Esophagus squamous epithelium (tissue), 5 donors: ENCODE measurements around the gene NTNG2. TPM values are rescaled to one million over a fixed set of nuclear protein-coding genes. Genes with fewer than 3 reads are reported as not detected.

Experiments used
- DNase-seq: peaks from one replicate; lab custom pipeline; 2025; lab: John Stamatoyannopoulos, UW
- H3K27ac ChIP-seq, 4 donors: fragments of 200-600 bp; sonication (generic); one replicate each; pipeline ENCODE4 v1.5.1; 2016 to 2019; ENCODE audit warnings: mild to moderate bottlenecking in 1 of 4
- H3K27me3 ChIP-seq, 4 donors: fragments of 200-600 bp; sonication (generic); 1 replicate in 3 of 4; 2 replicates in 1 of 4; pipeline versions ENCODE4 v1.5.1 to v1.6.0; 2017 to 2021; ENCODE audit warnings: antibody characterized with exemption in 1 of 4
- H3K36me3 ChIP-seq, 3 donors: fragments of 200-600 bp; sonication (generic); one replicate each; pipeline ENCODE4 v1.5.1; 2016 to 2019
- H3K4me1 ChIP-seq, 3 donors: fragments of 200-600 bp; sonication (generic); one replicate each; pipeline ENCODE4 v1.5.1; 2017 to 2019
- H3K4me3 ChIP-seq, 4 donors: fragments of 200-600 bp; sonication (generic); 1 replicate in 3 of 4; 2 replicates in 1 of 4; pipeline ENCODE4 v1.5.1; 2016 to 2019; ENCODE audit warnings: mild to moderate bottlenecking in 2 of 4, moderate library complexity in 1 of 4
- H3K9me3 ChIP-seq, 3 donors: fragments of 200-600 bp; sonication (generic); one replicate each; pipeline ENCODE4 v1.5.1; 2016 to 2019
- POLR2A ChIP-seq, 4 donors: fragments of 450-650 bp; IDR thresholded peaks; one replicate each; pipeline ENCODE4 v1.6.1; 2017; ENCODE audit warnings: antibody characterized with exemption in 4 of 4, mild to moderate bottlenecking in 4 of 4, moderate library complexity in 3 of 4
- WGBS, 2 donors: methylation state at CpG; one replicate each; pipeline ENCODE4 v1.1.5; 2018; 5-methylcytosine and 5-hydroxymethylcytosine counted together
- intact Hi-C: fragments of 100-400 bp; cut with DNase I; formaldehyde crosslinking; loops from one replicate; pipeline ENCODE4 v1.15.0; 2022
- total RNA-seq, 4 donors: library from RNA; depleted of rRNA; stranded (reverse); fragments of >200 nt; gene quantifications; one replicate each; pipeline ENCODE4 v1.1.0, GENCODE V29; 2016
- TF ChIP-seq, protein P1 (sequence below), 6 experiments: fragments of 450-650 bp in 4 of 6; fragments of 200-600 bp in 2 of 6; sonication (generic) in 2 of 6; IDR thresholded peaks; one replicate each; pipeline ENCODE4 v1.5.1; 2016 to 2019; ENCODE audit warnings: antibody characterized with exemption in 6 of 6, mild to moderate bottlenecking in 4 of 6, moderate library complexity in 4 of 6
- donor health status: DM: yes; HTN: yes; CAD: no.

Gene NTNG2
- total RNA-seq, 4 donors from 2014 or later = 0.08 to 0.95 (median 0.29) TPM

DNA sequence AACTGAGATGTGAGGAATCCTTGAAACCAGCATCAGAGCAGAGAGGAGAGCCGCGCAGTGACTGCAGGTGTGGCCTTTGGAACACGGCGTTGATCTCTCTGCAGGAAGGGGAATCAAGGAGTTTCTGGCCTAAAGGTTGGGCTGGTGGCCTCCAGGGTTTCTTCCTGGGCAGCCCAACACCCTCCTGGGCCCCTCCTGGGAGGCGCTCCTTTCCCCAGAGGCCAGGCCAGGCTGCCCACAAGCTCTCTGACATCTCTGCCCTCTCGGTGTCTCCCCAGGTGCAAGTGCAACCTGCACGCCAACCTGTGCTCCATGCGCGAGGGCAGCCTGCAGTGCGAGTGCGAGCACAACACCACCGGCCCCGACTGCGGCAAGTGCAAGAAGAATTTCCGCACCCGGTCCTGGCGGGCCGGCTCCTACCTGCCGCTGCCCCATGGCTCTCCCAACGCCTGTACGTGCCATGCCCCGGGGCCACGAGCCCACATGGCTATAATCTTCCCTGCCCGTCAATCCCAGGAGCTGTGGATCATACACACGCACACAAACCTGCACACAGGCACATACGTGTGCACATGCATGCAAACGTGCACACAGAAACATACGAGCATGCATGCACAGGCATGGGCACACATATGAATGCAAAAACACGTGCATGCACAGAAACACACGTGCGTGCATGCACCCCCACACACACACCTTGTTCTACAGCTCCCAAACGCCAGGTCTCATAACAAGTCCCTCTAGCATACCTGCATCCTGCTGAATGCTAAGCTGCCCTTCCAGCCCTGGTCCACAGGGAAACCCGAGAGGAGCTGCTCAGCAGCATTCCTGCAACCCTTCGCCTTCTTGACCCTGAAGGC is 64.9 kb downstream of the NTNG2 start:
- no peak for TF ChIP-seq POLR2A (IDR thresholded peaks at IDR 0.05)
- TF ChIP-seq, protein P1, sequence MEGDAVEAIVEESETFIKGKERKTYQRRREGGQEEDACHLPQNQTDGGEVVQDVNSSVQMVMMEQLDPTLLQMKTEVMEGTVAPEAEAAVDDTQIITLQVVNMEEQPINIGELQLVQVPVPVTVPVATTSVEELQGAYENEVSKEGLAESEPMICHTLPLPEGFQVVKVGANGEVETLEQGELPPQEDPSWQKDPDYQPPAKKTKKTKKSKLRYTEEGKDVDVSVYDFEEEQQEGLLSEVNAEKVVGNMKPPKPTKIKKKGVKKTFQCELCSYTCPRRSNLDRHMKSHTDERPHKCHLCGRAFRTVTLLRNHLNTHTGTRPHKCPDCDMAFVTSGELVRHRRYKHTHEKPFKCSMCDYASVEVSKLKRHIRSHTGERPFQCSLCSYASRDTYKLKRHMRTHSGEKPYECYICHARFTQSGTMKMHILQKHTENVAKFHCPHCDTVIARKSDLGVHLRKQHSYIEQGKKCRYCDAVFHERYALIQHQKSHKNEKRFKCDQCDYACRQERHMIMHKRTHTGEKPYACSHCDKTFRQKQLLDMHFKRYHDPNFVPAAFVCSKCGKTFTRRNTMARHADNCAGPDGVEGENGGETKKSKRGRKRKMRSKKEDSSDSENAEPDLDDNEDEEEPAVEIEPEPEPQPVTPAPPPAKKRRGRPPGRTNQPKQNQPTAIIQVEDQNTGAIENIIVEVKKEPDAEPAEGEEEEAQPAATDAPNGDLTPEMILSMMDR (IDR thresholded peaks at IDR 0.05) = no peak

DNA sequence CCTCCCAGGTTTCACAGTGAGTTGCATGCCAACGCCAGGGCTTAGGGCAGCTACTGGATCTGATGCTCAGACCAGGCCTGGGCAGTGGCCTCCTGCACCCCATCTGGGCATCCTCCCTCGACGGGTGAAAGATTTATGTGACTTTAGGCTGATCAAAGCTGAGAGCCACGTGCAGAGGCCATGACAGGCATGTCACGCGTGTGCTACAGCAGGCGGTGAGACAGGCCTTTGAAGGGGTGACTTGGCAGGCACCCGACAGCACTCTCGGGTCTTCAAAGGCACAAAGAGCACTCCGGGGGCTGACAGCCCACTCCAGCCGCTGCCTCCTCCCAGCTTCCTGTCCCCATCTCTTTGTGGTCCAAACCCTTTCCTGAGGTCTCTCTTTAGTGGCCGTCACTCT is 66.2 kb downstream of the NTNG2 start:
- Histone ChIP-seq H3K9me3 (no peaks in the 10 kb centered on the region), H3K4me3 (no peak overlapping the region), H3K4me1 (no peaks in the 10 kb centered on the region), H3K27ac (no peak overlapping the region), H3K36me3 (no peaks in the 10 kb centered on the region), H3K27me3 (peaks cover 0 to 79% (median 0%) of the 10 kb centered on the region in 4 donors)
- TF ChIP-seq POLR2A (IDR thresholded peaks at IDR 0.05) = no peak
- TF ChIP-seq, protein P1 (IDR thresholded peaks at IDR 0.05) = no peak
- intact Hi-C loops = no loop called here
- 44 to 58% methylated on average over 8 to 9 of the region's 12 CpGs for WGBS, 2 donors
- DNase-seq = no peak

More for the DNA sequence above, 64.9 kb downstream of the NTNG2 start:
- Histone ChIP-seq H3K4me3 (no peak overlapping the region), H3K27ac (no peak overlapping the region), H3K27me3 (peaks cover 0 to 79% (median 0%) of the 10 kb centered on the region in 4 donors), H3K9me3 (no peaks in the 10 kb centered on the region), H3K36me3 (no peaks in the 10 kb centered on the region), H3K4me1 (no peaks in the 10 kb centered on the region)
- DNase-seq = no peak
- intact Hi-C loops = no loop called here
- WGBS, 2 donors = 71 to 90% methylated on average over 6 to 11 of the region's 34 CpGs

DNA sequence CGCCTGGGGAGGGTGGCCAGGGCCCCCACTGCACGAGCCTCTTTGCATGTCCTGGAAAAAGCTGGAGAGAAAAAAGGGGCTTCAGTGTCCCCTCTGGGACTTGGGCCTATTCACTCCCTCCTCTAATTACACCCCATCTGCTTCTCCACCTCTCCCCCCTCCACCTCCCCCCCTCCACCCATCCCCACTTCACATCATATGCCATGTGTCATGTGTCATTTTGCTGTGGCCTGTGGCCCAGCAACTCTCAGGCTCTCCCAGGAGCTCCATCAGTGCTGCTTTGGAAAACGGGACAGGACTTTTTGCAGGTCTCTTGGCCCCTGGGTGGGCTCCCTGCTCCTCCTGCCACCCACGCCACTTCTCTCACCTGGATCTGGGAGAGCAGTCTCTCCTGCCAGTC is 68.7 kb downstream of the NTNG2 start:
- no peak for TF ChIP-seq POLR2A (IDR thresholded peaks at IDR 0.05)
- TF ChIP-seq, protein P1 (IDR thresholded peaks at IDR 0.05) = no peak
- DNase-seq = no peak
- H3K36me3 ChIP-seq = no peaks in the 10 kb centered on the region
- no peaks in the 10 kb centered on the region for H3K4me1 ChIP-seq
- H3K4me3 ChIP-seq = no peak overlapping the region
- no peak overlapping the region for H3K27ac ChIP-seq
- intact Hi-C loops = no loop called here
- H3K27me3 ChIP-seq = peaks cover 0 to 92% (median 0%) of the 10 kb centered on the region in 4 donors
- WGBS, 2 donors = 71 to 92% methylated on average over 2 of the region's 4 CpGs
- no peaks in the 10 kb centered on the region for H3K9me3 ChIP-seq

DNA sequence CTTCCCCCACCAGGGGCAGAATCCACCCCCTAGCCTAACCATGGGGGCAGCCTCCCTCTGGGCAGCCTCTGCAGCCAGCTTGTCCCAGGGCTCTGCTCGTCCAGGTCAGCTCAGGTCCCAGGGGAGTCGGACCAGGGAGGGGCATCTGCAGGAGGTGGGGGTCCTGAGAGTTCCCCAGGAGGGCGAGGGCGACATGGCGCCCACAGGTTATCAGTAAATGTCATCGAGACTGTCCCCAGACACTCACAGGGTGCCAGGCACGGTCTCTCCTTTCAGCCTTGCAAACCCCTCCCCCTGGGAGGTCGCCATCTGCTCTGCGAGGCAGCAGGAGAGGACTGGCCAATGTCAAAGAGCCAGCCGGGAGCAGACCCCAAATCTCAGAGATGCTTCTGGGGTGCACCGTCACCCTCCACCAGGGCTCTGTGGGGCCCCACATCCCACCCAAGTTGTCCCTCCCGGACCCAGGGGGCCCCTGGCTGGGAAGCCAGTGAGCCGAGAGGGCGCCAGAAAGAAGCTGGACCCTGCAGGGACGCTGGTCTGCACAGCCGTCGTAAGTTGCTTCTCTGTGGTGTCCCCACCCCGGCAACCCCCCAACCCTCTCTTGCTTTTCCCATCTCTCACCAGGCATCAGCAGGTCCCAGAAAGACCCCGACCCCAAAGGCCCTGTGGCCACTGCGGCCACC is 69.3 kb downstream of the NTNG2 start:
- Histone ChIP-seq H3K27me3 (peaks cover 0 to 97% (median 0%) of the 10 kb centered on the region in 4 donors), H3K4me3 (no peak overlapping the region), H3K36me3 (no peaks in the 10 kb centered on the region), H3K9me3 (no peaks in the 10 kb centered on the region), H3K27ac (no peak overlapping the region), H3K4me1 (peaks cover 0 to 3% (median 0%) of the 10 kb centered on the region in 3 donors)
- no peak for TF ChIP-seq POLR2A (IDR thresholded peaks at IDR 0.05)
- TF ChIP-seq, protein P1 (IDR thresholded peaks at IDR 0.05) = no peak
- 51 to 58% methylated on average over 2 to 5 of the region's 20 CpGs for WGBS, 2 donors
- no peak for DNase-seq
- intact Hi-C loops = no loop called here

DNA sequence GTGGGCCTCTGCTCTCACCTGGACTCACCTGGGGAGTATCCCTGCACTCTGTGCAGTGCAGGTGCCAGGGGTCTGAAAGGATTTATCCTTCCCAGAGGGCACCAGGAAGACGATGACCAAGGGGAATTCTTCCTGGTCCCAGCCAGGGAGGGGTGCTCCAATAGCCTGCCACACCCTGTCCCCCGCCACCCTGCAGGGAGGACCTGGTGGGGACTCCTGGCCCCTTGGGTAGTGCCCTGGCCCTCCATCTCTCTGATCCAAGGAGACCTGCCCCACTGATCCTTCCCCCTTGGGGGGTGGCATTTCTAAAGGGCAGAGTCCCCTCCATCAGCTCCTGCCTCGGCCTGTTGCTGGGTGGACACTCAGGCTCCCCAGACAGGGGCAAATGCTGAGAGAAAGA is 70.7 kb downstream of the NTNG2 start:
- Histone ChIP-seq H3K27me3 (peaks cover 0 to 98% (median 0%) of the 10 kb centered on the region in 4 donors), H3K36me3 (no peaks in the 10 kb centered on the region), H3K9me3 (no peaks in the 10 kb centered on the region), H3K4me3 (no peak overlapping the region), H3K4me1 (peaks cover 0 to 7% (median 0%) of the 10 kb centered on the region in 3 donors), H3K27ac (no peak overlapping the region)
- intact Hi-C loops = no loop called here
- TF ChIP-seq, protein P1 (IDR thresholded peaks at IDR 0.05) = no peak
- TF ChIP-seq POLR2A (IDR thresholded peaks at IDR 0.05) = no peak
- DNase-seq = no peak
- 60% methylated on average over 1 of the region's 3 CpGs; no CpG with 5 or more reads in 1 of the 2 donors for WGBS, 2 donors
